Fibroblast of mammary gland (primary cell): ENCODE results near the gene DAP.

Experiments used
- DNase-seq: peaks from one replicate; pipeline ENCODE4 v3.0.0-alpha.2; 2010; ENCODE audit warnings: low read depth
- H3K4me3 ChIP-seq: 2 replicates; pipeline ENCODE4 v1.5.1; 2011; ENCODE audit warnings: low read depth, mild to moderate bottlenecking, low read length, moderate library complexity; ENCODE audit not compliant: control insufficient read depth
- TF ChIP-seq, protein P1 (sequence below): conservative IDR thresholded peaks from 2 replicates; pipeline ENCODE4 v1.5.1; 2011; ENCODE audit warnings: low read depth, low read length, inconsistent platforms; ENCODE audit not compliant: control insufficient read depth, insufficient read depth

The DAP gene

DNA sequence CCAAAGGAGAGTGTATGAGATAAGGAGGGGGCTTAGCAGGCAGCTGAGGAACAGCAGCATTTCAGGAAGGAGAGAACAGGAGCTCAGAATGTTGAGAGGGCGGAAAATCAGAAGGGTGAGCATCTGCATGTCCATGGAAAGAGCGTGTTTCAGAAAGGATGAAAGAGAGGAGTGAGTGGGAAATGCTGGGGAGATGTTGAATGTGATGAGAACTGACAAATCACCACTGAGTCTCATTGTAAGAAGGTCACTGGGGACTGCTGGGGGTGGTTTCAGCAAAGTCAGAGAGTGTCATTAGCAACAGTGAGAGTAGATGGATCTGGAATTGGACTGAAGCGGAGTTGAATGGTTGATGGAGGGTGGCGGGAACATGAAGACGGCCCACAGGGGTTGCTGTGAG is 131.4 kb downstream of the DAP start:
- H3K4me3 ChIP-seq = no peak overlapping the region
- TF ChIP-seq, protein P1, sequence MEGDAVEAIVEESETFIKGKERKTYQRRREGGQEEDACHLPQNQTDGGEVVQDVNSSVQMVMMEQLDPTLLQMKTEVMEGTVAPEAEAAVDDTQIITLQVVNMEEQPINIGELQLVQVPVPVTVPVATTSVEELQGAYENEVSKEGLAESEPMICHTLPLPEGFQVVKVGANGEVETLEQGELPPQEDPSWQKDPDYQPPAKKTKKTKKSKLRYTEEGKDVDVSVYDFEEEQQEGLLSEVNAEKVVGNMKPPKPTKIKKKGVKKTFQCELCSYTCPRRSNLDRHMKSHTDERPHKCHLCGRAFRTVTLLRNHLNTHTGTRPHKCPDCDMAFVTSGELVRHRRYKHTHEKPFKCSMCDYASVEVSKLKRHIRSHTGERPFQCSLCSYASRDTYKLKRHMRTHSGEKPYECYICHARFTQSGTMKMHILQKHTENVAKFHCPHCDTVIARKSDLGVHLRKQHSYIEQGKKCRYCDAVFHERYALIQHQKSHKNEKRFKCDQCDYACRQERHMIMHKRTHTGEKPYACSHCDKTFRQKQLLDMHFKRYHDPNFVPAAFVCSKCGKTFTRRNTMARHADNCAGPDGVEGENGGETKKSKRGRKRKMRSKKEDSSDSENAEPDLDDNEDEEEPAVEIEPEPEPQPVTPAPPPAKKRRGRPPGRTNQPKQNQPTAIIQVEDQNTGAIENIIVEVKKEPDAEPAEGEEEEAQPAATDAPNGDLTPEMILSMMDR = no peak
- DNase-seq = no peak
